A549 (cell line): ENCODE results near the gene CFAP410. TPM values are rescaled to one million over a fixed set of nuclear protein-coding genes. Genes with fewer than 3 reads are reported as not detected.

Source experiments
- ATAC-seq, 2 experiments: fragments of 200-7000 bp in 1 of 2; fragments of >200 bp in 1 of 2; cut with Nextera tagmentation in 1 of 2; cut with Tn5 transposase in 1 of 2; 3 replicates each; pipeline versions ENCODE4 v1.8.0 to v1.9.1; 2018 to 2020; ENCODE audit warnings: mild to moderate bottlenecking in 1 of 2, moderate library complexity in 1 of 2
- CTCF ChIA-PET: fragments of 300-600 bp; sonication (Branson Sonifier 250); formaldehyde crosslinking; extraction: SDS; loops from one replicate; lab custom pipeline; 2021; ENCODE audit warnings: antibody characterized with exemption, inconsistent platforms; lab: Yijun Ruan, JAX
- POLR2A ChIA-PET: fragments of 350-600 bp; formaldehyde crosslinking; extraction: SDS; loops from one replicate; lab custom pipeline; 2021; ENCODE audit warnings: antibody characterized with exemption, inconsistent platforms; lab: Yijun Ruan, JAX
- DNase-seq, 2 experiments: peaks; one replicate each; pipeline versions ENCODE4 v3.0.0 to v3.0.0-alpha.2; 2011 to 2016; ENCODE audit warnings: low read depth in 1 of 2, low spot score in 1 of 2
- FAIRE-seq: peaks from 2 replicates; lab custom pipeline; 2011; peaks lifted over from hg19 to GRCh38; lab: Jason Lieb, UNC
- H3K27ac ChIP-seq, 2 experiments: fragments of >200 bp; sonication (Bioruptor Twin); formaldehyde crosslinking; 3 replicates each; pipeline ENCODE4 v1.5.1; 2016 to 2017
- H3K4me1 ChIP-seq: fragments of >200 bp; sonication (Bioruptor Twin); formaldehyde crosslinking; 3 replicates; pipeline ENCODE4 v1.6.1; 2016
- H3K4me2 ChIP-seq: fragments of >200 bp; sonication (Bioruptor Twin); formaldehyde crosslinking; 3 replicates; pipeline ENCODE4 v1.6.1; 2016
- H3K4me3 ChIP-seq: fragments of >200 bp; sonication (Bioruptor Twin); formaldehyde crosslinking; 3 replicates; pipeline ENCODE4 v1.5.1; 2016
- H3K9me3 ChIP-seq: fragments of >200 bp; sonication (Bioruptor Twin); formaldehyde crosslinking; 3 replicates; pipeline ENCODE4 v1.6.1; 2016
- CBX2 ChIP-seq: fragments of 200-600 bp; sonication (generic); IDR thresholded peaks from 2 replicates; pipeline ENCODE4 v1.6.1; 2016; ENCODE audit warnings: low read depth, mild to moderate bottlenecking, borderline replicate concordance
- E2F6 ChIP-seq: IDR thresholded peaks from 2 replicates; pipeline ENCODE4 v1.6.1; 2012; ENCODE audit warnings: low read depth, borderline replicate concordance
- EHMT2 ChIP-seq: fragments of 200-600 bp; sonication (generic); IDR thresholded peaks from 2 replicates; pipeline ENCODE4 v1.6.1; 2016; ENCODE audit warnings: antibody characterized with exemption, low read depth, mild to moderate bottlenecking, moderate library complexity
- GATA3 ChIP-seq: IDR thresholded peaks from 2 replicates; pipeline ENCODE4 v1.6.1; 2012; ENCODE audit warnings: borderline replicate concordance
- HES2 ChIP-seq: fragments of >200 bp; sonication (Bioruptor Twin); formaldehyde crosslinking; IDR thresholded peaks from 2 replicates; pipeline ENCODE4 v1.6.1; 2016
- HOXA7 ChIP-seq: fragments of 250-450 bp; sonication (Bioruptor Pico); IDR thresholded peaks from 2 replicates; pipeline ENCODE4 v1.5.0; 2020; ENCODE audit warnings: mild to moderate bottlenecking, moderate library complexity
- HOXB5 ChIP-seq: fragments of 250-450 bp; sonication (Bioruptor Pico); IDR thresholded peaks from 2 replicates; pipeline ENCODE4 v1.5.0; 2020; ENCODE audit warnings: mild to moderate bottlenecking, moderate library complexity
- MAZ ChIP-seq: fragments of 150-350 bp; IDR thresholded peaks from 2 replicates; pipeline ENCODE4 v1.6.1; 2014; ENCODE audit warnings: antibody characterized with exemption, low read depth, low read length, borderline replicate concordance
- MYC ChIP-seq: IDR thresholded peaks from 2 replicates; pipeline ENCODE4 v1.6.1; 2012; ENCODE audit warnings: mild to moderate bottlenecking, inconsistent platforms, low read length, improper control_type of control experiment, borderline replicate concordance
- PHF8 ChIP-seq: fragments of 200-600 bp; sonication (generic); IDR thresholded peaks from 2 replicates; pipeline ENCODE4 v1.6.1; 2016; ENCODE audit warnings: low read depth, mild to moderate bottlenecking, antibody characterized with exemption, moderate library complexity, borderline replicate concordance
- REST ChIP-seq: fragments of 200-600 bp; sonication (generic); IDR thresholded peaks from 2 replicates; pipeline ENCODE4 v1.6.1; 2016; ENCODE audit warnings: antibody characterized with exemption, mild to moderate bottlenecking, moderate library complexity
- RFX5 ChIP-seq: fragments of 450-650 bp; IDR thresholded peaks from 2 replicates; pipeline ENCODE4 v1.7.1; 2014; ENCODE audit warnings: antibody characterized with exemption, mild to moderate bottlenecking, moderate library complexity
- RNF2 ChIP-seq: fragments of 200-600 bp; sonication (generic); IDR thresholded peaks from 2 replicates; pipeline ENCODE4 v1.6.1; 2016; ENCODE audit warnings: low read depth, mild to moderate bottlenecking, antibody characterized with exemption, moderate library complexity, borderline replicate concordance
- SREBF2 ChIP-seq: fragments of 450-650 bp; IDR thresholded peaks from 2 replicates; pipeline ENCODE4 v1.6.1; 2014; ENCODE audit warnings: mild to moderate bottlenecking, moderate library complexity
- USF2 ChIP-seq: fragments of 450-650 bp; IDR thresholded peaks from 2 replicates; pipeline ENCODE4 v1.6.1; 2014; ENCODE audit warnings: antibody characterized with exemption
- ZC3H11A ChIP-seq: fragments of 450-650 bp; IDR thresholded peaks from 2 replicates; pipeline ENCODE4 v1.6.1; 2014; ENCODE audit warnings: antibody characterized with exemption, mild to moderate bottlenecking
- ZSCAN20 ChIP-seq: fragments of 250-450 bp; sonication (Bioruptor Pico); IDR thresholded peaks from 2 replicates; pipeline ENCODE4 v1.8.0; 2022; ENCODE audit warnings: mild to moderate bottlenecking, moderate library complexity
- WGBS: methylation state at CpG from one replicate; pipeline ENCODE4 v1.1.6; 2017; ENCODE audit errors: missing lambda C conversion rate; 5-methylcytosine and 5-hydroxymethylcytosine counted together
- polyA plus RNA-seq, 4 experiments: library from polyadenylated mRNA; depleted of rRNA in 3 of 4; stranded (reverse); fragments of >200 nt; fragmentation: RNase III in 1 of 4; extraction: RNeasy Plus Mini Kit Qiagen cat#74134 plus additional on column Dnase treatment in 1 of 4; gene quantifications; 2 replicates in 3 of 4; 3 replicates in 1 of 4; pipeline ENCODE4 v1.2.3, GENCODE V29; 2011 to 2017

Gene CFAP410
- polyA plus RNA-seq, 2 of the 4 experiments (the other 2 are of a cell fraction) = 3.2 to 7.1 TPM

GRCh38 chr21:44317241-44317782 is 21.9 kb downstream of the CFAP410 start:
- FAIRE-seq (no peak), ATAC-seq (no peak)
- 95% methylated on average over 8 of the region's 19 CpGs for WGBS
- Histone ChIP-seq H3K4me1 (no peaks in the 10 kb centered on the region), H3K27ac (no peak overlapping the region), H3K4me2 (no peak overlapping the region), H3K4me3 (no peak overlapping the region)
- POLR2A ChIA-PET = no interaction called here
- TF ChIP-seq PHF8 (no peak), HOXA7 (CRISPR knock-in tag) (no peak)
- TF ChIP-seq, all 56 proteins: peak for 0
- no peak for DNase-seq
- CTCF ChIA-PET = no interaction called here
- no peaks in the 10 kb centered on the region for H3K9me3 ChIP-seq

- H3K4me1 ChIP-seq = no peaks in the 10 kb centered on the region
- no peak overlapping the region for H3K27ac ChIP-seq
- DNase-seq = no peak
- H3K9me3 ChIP-seq = no peaks in the 10 kb centered on the region
- WGBS = 86% methylated on average over 8 of the region's 27 CpGs
- H3K4me3 ChIP-seq = no peak overlapping the region
- ATAC-seq = no peak
- H3K4me2 ChIP-seq = no peak overlapping the region
- CTCF ChIA-PET = interaction anchor here (0.6 to 3.1 kb wide), 2 partner anchors 11 to 811 kb away, joined by 3 to 15 read pairs; no protein-coding TSS in a partner anchor
- POLR2A ChIA-PET = no interaction called here
- TF ChIP-seq HES2 = no peak
- TF ChIP-seq GATA3 = no peak
- TF ChIP-seq ZSCAN20 (CRISPR knock-in tag) = no peak
- no peak for TF ChIP-seq CBX2
- no peak for TF ChIP-seq HOXA7 (CRISPR knock-in tag)
- TF ChIP-seq USF2 = no peak
- no peak for TF ChIP-seq MYC
- no peak for TF ChIP-seq RFX5
- no peak for TF ChIP-seq SREBF2
- no peak for TF ChIP-seq MAZ
- no peak for TF ChIP-seq E2F6
- TF ChIP-seq REST = no peak
- TF ChIP-seq RNF2 = no peak
- no peak for TF ChIP-seq HOXB5
- no peak for TF ChIP-seq EHMT2
- TF ChIP-seq ZC3H11A = no peak
- no peak for FAIRE-seq
Measured at GRCh38 chr21:44316277-44316900, 22.8 kb downstream of the CFAP410 start.
